NOMO-1 (cell line): Measurements from ENCODE around the gene ITGAV.

ENCODE experiments used
- DNase-seq, 2 experiments: peaks; one replicate each; lab custom pipeline; 2025; ENCODE audit not compliant: unreplicated experiment in 2 of 2; lab: John Stamatoyannopoulos, UW

ITGAV gene

GRCh38 chr2:186714611-186715010, 124.8 kb downstream of the ITGAV start:
- DNase-seq, result no peak

DNA sequence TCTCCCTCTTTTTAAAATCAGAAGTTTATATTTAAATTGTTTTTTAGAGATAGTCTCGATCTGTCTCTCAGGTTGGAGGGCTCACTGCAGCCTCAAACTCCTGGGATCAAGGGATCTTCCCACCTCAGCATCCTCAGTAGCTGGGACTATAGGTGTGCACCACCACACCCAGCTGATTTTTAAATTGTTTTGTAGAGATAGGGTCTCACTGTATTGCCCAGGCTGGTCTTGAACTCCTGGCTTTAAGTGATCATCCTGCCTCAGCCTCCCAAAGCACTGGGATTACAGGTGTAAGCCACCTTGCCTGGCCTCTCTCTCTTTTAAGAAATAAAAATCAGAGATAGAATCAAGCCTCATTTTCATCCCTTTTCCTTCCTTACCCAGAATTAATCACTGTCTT, 126.1 kb downstream of the ITGAV start:
- no peak for DNase-seq

DNA sequence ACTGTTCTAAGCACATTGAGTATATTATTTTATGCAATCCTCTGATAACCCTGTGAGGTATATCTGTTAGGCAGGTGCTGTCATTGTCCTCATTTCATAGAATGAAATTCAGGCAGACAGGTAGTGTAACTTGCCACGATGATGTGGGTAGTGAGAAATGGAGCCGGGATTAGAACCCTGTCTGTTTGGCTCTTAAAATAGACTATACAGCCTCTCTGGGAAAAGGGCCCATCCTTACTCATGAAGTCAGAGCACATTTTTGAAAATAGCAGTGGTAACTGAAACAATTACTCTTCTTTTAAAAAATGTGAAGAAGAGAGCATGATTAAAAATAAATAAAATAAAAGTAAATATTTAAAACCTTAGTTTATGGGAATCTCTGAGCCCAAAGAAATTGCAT, 127.0 kb downstream of the ITGAV start:
- DNase-seq, result no peak

GRCh38 chr2:186717320-186718007, 127.6 kb downstream of the ITGAV start:
- no peak for DNase-seq

DNA sequence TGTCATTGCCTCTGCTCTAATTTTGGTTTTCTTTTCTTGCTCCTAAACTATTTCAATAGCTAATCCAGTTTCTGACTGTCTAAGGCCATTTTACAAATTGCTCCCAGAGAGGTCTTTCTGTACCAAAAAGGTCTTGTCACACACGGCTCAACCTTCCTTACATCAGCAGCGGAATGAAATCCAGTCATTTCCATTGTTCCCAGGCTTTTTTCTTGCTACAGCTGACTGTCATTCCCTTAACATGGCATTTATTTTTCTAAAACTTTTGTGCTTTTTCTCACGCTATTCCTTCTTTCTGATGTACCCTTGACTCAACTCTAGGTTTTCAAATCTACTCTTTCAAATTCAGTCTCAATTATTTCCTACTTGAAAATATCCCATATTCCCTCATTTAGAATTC, 128.3 kb downstream of the ITGAV start:
- no peak for DNase-seq

GRCh38 chr2:186718903-186719302, 129.0 kb downstream of the ITGAV start:
- DNase-seq, result no peak

DNA sequence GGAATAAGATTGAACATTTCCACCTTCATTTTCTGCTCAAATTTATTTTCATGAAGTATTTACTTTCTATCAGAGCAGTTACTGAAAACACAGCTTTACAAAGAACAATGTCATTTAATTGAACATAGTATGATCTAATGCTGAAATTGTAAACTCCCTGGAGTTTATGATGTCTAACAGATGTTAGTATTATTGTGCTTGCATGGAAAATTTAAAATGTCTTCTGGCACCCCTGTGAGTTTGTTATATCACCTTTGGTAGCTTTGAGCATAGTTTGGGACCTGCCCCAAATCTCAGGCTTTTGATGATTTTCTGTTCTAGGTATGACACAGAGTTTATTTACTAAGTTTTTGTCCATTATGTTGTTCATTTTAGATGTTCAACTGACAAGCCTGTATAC, 132.1 kb downstream of the ITGAV start:
- no peak for DNase-seq

DNA sequence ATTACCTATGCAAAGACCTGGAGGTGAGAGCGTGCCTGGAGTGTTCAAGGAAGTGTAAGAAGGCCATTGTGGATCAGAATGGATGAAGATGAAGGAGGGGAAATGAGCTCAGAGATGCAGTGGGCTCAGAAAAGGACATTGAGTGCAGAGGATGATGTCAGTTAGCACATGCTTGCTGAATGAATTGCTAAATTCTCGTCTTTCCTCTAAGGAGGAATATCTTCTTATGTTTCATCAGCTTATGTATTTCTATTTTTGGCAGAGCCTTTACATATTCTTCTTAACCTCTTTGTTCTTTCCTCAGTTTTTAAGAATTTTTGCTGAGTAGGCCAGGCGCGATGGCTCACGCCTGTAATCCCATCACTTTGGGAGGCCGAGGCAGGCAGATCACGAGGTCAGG, 134.9 kb downstream of the ITGAV start:
- no peak for DNase-seq

DNA sequence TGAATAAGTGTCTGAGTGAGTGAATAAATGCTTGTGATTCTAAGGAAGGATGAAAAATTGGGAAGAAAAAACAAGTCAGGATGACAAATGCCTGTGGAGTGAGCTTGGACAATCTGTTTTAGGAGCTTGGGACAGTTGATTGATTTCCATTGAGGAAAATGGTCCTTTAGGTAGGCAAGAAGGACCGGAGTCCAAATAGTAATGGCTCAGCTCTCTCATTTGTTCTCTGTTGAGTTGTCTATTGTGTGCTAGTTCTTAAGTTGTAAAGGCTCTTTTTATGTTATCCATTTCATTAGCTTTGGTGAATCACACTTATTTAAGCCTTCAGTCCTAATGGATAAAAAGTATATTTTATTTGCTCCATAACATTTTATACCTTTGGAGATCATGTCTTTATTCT, 135.9 kb downstream of the ITGAV start:
- no peak for DNase-seq

- no peak for DNase-seq
Measured at GRCh38 chr2:186726938-186727337, 137.1 kb downstream of the ITGAV start.

DNA sequence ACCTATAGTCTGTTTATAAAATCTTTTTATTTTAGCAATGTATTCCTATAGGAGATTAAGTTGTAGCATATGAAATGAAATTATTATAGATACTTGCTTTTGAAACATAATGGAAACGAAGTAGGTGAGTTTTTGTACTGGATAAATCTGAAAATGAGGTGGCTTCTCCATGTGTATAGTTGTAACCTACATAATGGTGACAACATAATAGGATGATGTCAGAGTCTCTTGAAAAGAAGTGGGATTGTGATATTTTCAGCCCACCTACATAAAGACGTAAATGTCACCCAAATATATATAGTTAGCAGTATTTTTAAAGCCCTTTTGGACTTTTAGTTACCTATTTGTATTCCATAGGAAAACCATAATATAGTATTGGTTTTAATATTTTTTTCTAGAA, 138.8 kb downstream of the ITGAV start:
- no peak for DNase-seq
